ENCODE results near the gene CCDC107.

DNA sequence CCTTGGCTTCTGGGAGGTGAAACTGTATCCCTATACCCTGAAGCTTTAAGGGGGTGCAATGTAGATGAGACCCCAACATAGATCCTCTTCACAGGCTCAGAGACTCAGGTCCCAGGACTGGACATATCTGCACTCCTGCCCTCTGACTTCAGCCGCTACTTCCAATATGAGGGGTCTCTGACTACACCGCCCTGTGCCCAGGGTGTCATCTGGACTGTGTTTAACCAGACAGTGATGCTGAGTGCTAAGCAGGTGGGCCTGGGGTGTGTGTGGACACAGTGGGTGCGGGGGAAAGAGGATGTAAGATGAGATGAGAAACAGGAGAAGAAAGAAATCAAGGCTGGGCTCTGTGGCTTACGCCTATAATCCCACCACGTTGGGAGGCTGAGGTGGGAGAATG lies 21.0 kb downstream of the CCDC107 start:
- TF ChIP-seq, protein P1, sequence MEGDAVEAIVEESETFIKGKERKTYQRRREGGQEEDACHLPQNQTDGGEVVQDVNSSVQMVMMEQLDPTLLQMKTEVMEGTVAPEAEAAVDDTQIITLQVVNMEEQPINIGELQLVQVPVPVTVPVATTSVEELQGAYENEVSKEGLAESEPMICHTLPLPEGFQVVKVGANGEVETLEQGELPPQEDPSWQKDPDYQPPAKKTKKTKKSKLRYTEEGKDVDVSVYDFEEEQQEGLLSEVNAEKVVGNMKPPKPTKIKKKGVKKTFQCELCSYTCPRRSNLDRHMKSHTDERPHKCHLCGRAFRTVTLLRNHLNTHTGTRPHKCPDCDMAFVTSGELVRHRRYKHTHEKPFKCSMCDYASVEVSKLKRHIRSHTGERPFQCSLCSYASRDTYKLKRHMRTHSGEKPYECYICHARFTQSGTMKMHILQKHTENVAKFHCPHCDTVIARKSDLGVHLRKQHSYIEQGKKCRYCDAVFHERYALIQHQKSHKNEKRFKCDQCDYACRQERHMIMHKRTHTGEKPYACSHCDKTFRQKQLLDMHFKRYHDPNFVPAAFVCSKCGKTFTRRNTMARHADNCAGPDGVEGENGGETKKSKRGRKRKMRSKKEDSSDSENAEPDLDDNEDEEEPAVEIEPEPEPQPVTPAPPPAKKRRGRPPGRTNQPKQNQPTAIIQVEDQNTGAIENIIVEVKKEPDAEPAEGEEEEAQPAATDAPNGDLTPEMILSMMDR (conservative IDR thresholded peaks at IDR 0.05; ENCODE audit: low read depth, low read length), result no peak
- no peak for TF ChIP-seq EZH2 (IDR thresholded peaks at IDR 0.05; ENCODE audit: borderline replicate concordance, low read depth, low read length, poor library complexity, severe bottlenecking)
